Endothelial cell (in vitro differentiated cells): Measurements from ENCODE around the gene CDK18. TPM values are rescaled to one million over a fixed set of nuclear protein-coding genes. Genes with fewer than 3 reads are reported as not detected.

Experiments
- DNase-seq: peaks from one replicate; pipeline ENCODE4 v3.0.0; 2021; ENCODE audit warnings: low spot score
- H3K27ac Mint-ChIP-seq: one replicate; pipeline ENCODE4 v1.8.0; 2021; ENCODE audit warnings: mixed read lengths, inconsistent platforms; ENCODE audit not compliant: unreplicated experiment
- H3K27me3 Mint-ChIP-seq: one replicate; pipeline ENCODE4 v1.8.0; 2021; ENCODE audit warnings: mild to moderate bottlenecking, moderate library complexity, mixed read lengths, inconsistent platforms; ENCODE audit not compliant: unreplicated experiment
- H3K36me3 Mint-ChIP-seq: one replicate; pipeline ENCODE4 v1.8.0; 2021; ENCODE audit warnings: mild to moderate bottlenecking, low read depth, mixed read lengths, inconsistent platforms; ENCODE audit not compliant: unreplicated experiment
- H3K4me1 Mint-ChIP-seq: one replicate; pipeline ENCODE4 v1.8.0; 2021; ENCODE audit warnings: mild to moderate bottlenecking, mixed read lengths, inconsistent platforms; ENCODE audit not compliant: unreplicated experiment
- H3K4me3 Mint-ChIP-seq: one replicate; pipeline ENCODE4 v1.8.0; 2021; ENCODE audit warnings: mild to moderate bottlenecking, mixed read lengths, inconsistent platforms; ENCODE audit not compliant: unreplicated experiment
- H3K9me3 Mint-ChIP-seq: one replicate; pipeline ENCODE4 v1.8.0; 2021; ENCODE audit warnings: mixed read lengths, inconsistent platforms; ENCODE audit not compliant: unreplicated experiment
- CTCF ChIP-seq: fragments of 200-600 bp; sonication (generic); IDR thresholded peaks from one replicate; pipeline ENCODE4 v1.5.0; 2021; ENCODE audit warnings: antibody characterized with exemption; ENCODE audit not compliant: unreplicated experiment
- total RNA-seq: library from RNA; stranded (reverse); fragmentation: NEBNext Ultra II Directional; extraction: Animal tissue kit (Norgen Biotek cat#: 25700); gene quantifications from one replicate; pipeline ENCODE4 v1.2.1, GENCODE V29; 2021; ENCODE audit not compliant: unreplicated experiment

Gene CDK18
- total RNA-seq, 1 donor from 2014 or later = 12.4 TPM

DNA sequence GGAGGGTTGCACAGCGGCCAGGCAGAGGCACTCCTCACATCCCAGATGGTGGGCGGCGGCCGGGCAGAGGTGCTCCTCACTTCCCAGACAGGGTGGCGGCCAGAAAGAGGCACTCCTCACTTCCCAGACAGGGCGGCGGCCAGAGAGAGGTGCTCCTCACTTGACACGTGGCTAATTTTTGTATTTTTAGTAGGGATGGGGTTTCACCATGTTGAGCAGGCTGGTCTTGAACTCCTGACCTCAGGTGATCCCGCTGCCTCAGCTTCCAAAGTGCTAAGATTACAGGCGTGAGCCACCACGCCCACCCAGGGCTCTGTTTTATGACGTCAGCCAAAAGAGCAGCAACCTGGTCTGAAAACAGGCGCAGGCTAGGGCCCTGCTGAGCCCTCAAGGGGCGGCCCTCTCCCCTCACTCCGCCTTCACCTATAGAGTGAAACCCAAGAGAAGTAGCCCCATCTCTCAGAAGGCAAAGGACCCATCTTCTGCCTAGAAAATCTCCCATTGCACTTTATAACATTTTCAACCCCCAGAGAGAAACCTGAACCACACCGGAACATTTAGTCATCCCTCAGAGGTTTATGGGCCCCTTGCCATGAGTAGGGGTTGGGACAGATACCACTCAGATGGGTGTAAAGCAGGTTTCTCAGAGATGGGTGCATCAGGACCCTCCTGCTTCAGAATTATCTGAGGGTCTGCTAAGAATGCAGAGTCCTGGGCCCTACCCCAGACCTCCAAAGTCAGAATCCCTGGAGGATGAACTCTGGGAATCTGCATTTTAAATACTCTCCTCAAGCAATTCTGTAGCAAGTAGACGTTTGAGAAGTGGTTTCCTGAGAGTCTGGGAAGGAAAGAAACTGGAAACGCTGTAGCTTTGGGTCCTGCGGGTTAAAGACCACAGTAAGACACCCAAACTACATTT, 40.8 kb downstream of the CDK18 start:
- Mint-ChIP-seq H3K9me3 (peaks cover 6% of the 10 kb centered on the region), H3K27me3 (peaks cover 15% of the 10 kb centered on the region), H3K4me3 (no peak overlapping the region), H3K27ac (no peak overlapping the region), H3K4me1 (peaks cover 19% of the 10 kb centered on the region), H3K36me3 (peaks cover 11% of the 10 kb centered on the region)
- DNase-seq = no peak
- TF ChIP-seq CTCF = no peak

DNA sequence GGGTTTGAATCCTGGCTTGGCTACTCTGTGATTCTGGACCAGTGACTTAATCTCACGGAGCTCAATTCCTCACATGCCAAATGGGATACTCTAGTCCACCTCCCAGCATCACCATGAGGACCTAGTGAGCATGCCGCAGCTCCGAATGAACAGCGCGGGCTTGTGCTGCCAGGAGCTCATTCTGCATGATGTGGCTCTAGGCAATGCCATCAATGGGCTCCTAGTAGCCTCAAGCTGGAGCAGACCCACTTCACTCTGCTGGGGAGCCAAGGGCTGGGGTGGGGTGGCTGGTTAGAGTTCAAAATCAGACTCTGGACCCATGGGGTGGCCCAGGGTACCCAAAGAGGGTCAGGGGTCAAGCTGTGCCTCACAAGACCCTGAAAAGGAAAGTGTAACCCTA, 41.5 kb downstream of the CDK18 start:
- DNase-seq = no peak

DNA sequence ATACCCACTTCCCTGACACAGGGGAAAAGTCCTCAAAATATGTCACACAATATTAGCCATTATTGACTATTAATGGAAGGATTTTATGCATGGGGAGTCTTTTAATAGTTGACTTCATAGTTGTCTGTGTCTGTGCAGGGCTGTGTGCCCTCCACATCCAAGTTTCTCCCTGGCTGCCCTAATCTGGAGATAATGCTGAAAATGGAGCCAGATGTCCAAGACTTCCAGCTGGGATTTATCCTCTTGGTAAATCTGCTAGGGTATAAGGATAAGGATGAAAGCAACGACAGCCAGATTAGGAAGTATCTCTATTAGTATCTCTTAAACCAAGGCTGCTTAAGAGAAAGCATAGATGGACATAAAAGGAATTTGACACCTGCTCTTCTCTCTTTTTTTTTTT, 42.1 kb downstream of the CDK18 start:
- Mint-ChIP-seq H3K27ac (no peak overlapping the region), H3K4me3 (no peak overlapping the region), H3K27me3 (peaks cover 14% of the 10 kb centered on the region), H3K36me3 (peaks cover 10% of the 10 kb centered on the region), H3K4me1 (peaks cover 19% of the 10 kb centered on the region), H3K9me3 (peaks cover 4% of the 10 kb centered on the region)
- no peak for DNase-seq
- TF ChIP-seq CTCF = no peak

More for the DNA sequence above, 41.5 kb downstream of the CDK18 start:
- peaks cover 6% of the 10 kb centered on the region for H3K9me3 Mint-ChIP-seq
- no peak for TF ChIP-seq CTCF
- H3K27me3 Mint-ChIP-seq = peaks cover 15% of the 10 kb centered on the region
- H3K4me3 Mint-ChIP-seq = no peak overlapping the region
- peaks cover 19% of the 10 kb centered on the region for H3K4me1 Mint-ChIP-seq
- no peak overlapping the region for H3K27ac Mint-ChIP-seq
- H3K36me3 Mint-ChIP-seq = peaks cover 11% of the 10 kb centered on the region

- Mint-ChIP-seq H3K27me3 (peaks cover 11% of the 10 kb centered on the region), H3K9me3 (no peaks in the 10 kb centered on the region), H3K4me3 (no peak overlapping the region), H3K27ac (no peak overlapping the region), H3K36me3 (peaks cover 3% of the 10 kb centered on the region), H3K4me1 (peaks cover 15% of the 10 kb centered on the region)
- no peak for TF ChIP-seq CTCF
- no peak for DNase-seq
Measured at GRCh38 chr1:205547936-205548827, 43.7 kb downstream of the CDK18 start.
